GM18508 (cell line): ENCODE measurements around the gene HOXC11.

Experiments used
- ATAC-seq: cut with Tn5 transposase; IDR thresholded peaks from one replicate; pipeline ENCODE4 v1.9.1; 2021; ENCODE audit warnings: moderate number of reproducible peaks; ENCODE audit not compliant: insufficient read depth, unreplicated experiment

HOXC11 gene

DNA sequence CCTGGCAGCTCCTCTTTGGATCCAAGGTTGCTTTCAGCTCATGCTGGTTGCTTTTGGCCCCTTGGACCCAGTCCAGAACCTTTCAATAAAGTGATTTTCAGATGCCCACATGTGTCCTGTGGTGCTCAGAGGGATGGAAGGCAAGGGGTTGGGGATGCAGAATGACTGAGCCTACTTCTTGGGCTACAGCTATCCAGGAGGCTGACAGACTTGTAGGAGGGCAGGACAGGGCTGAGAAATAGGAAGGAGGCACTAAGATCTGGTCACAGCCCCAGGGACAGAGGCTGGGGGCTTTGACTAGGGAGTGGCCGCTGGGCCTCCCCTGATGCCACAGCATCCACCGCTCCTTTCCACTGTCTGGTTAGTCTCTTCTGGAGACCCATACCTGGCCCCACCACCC, 1.2 kb upstream of the HOXC11 start:
- no peak for ATAC-seq

- ATAC-seq, result no peak
Measured at GRCh38 chr12:53972152-53972702, 699 bp upstream of the HOXC11 start.

DNA sequence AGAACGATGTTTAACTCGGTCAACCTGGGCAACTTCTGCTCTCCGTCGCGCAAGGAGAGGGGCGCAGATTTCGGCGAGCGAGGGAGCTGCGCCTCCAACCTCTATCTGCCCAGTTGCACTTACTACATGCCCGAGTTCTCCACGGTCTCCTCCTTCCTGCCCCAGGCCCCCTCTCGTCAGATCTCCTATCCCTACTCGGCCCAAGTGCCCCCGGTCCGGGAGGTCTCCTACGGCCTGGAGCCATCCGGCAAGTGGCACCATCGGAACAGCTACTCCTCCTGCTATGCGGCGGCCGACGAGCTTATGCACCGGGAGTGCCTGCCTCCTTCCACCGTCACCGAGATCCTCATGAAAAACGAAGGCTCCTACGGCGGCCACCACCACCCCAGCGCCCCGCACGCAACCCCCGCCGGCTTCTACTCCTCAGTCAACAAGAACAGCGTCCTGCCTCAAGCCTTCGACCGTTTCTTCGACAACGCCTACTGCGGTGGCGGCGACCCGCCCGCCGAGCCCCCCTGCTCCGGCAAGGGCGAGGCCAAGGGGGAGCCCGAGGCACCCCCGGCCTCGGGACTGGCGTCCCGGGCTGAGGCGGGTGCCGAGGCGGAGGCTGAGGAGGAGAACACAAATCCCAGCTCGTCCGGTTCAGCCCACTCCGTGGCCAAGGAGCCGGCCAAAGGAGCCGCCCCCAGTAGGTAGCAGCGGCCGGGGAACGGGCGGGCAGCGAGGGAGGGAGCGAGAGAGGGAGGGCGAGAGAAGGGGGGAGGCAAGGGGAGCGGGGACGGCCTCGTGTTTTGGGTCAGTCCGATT, 513 bp downstream of the HOXC11 start:
- ATAC-seq, result no peak

DNA sequence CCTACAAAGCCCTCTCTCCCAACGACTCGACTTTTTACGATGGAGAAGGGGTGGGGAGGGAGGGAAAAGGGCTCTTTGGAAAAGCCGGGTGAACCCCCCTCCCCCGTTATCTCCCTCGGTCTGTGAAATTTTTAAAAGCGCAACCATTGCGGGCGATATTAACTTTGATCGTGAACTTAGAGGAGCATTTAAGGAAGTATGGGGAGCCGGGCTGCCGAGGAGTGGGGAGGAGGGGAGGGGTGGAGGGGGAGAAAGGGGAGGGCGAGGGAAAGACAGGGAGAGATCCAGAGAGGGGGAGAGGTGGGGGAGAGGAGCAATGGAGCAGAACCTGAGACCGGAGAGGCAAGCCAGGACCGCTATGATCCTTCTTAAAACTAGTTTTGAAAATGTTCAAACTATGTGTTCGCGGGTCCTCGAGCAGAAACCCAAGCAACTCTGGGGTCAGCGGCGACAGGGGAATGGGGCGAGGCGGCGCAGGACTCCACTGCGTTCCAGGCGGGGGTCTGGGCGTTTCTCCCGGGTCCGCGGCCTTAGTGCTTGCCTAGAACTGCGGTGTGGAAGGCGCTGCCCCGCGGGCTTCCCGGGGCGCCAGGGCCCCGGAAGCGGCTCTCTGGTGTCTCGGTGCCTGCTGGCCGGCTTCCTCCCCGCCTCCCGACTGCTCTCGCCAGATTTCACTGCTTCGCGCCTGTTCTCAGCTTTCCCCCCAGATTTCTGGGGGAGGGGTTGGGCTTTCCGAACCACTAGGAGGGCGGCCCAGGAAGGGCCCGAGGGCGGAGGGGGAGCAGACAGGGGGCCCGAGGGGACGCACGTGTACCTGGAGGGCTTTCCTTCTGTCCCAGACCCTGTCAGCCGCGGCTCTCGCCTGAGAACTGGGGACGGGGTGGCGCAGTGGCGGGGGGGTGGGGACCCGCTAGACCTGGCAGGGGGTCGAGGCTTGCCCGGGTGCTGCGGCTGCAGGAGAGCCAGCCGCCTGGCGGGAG, 1.4 kb downstream of the HOXC11 start, which contains the start of gene HOTAIR:
Gene HOTAIR (minus strand): TSS at position 871 of the 980 bp plus-strand sequence.
- no peak for ATAC-seq

- no peak for ATAC-seq
Measured at GRCh38 chr12:53975064-53975471, 2.1 kb downstream of the HOXC11 start.

GRCh38 chr12:53975479-53976152, 2.7 kb downstream of the HOXC11 start:
- no peak for ATAC-seq

DNA sequence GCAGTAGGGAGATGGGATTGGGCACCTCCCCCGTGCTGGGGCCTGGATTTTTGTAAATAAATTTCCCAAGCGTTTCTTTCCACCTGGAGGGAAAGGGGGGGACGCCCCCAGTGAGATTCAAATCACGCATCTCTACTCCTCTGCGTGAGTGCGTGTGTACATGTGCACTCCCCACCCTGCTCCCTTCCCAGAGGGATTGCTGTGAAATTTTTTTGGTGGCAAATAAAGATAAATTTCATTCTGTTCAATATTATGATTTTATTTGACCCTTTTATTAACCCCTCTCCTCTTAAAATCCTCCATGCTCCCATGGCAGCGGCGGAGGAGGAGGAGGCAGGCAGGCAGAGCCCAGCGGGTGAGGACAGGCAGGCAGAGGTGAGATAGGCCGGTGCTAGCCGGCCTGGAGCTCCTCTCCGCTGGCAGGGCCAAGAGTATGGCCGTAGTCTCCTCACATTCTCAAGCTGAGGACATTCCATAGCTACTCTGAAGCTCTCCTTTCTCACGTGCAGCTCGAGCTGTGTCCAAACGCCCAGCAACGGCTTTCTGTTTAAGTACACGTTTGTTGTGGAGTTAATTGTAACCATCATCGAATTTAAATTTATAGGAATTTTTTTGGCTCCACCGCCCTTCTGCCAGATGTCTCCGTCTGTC, 3.4 kb downstream of the HOXC11 start:
- no peak for ATAC-seq

GRCh38 chr12:53976823-53977595, 4.1 kb downstream of the HOXC11 start:
- ATAC-seq, result no peak

DNA sequence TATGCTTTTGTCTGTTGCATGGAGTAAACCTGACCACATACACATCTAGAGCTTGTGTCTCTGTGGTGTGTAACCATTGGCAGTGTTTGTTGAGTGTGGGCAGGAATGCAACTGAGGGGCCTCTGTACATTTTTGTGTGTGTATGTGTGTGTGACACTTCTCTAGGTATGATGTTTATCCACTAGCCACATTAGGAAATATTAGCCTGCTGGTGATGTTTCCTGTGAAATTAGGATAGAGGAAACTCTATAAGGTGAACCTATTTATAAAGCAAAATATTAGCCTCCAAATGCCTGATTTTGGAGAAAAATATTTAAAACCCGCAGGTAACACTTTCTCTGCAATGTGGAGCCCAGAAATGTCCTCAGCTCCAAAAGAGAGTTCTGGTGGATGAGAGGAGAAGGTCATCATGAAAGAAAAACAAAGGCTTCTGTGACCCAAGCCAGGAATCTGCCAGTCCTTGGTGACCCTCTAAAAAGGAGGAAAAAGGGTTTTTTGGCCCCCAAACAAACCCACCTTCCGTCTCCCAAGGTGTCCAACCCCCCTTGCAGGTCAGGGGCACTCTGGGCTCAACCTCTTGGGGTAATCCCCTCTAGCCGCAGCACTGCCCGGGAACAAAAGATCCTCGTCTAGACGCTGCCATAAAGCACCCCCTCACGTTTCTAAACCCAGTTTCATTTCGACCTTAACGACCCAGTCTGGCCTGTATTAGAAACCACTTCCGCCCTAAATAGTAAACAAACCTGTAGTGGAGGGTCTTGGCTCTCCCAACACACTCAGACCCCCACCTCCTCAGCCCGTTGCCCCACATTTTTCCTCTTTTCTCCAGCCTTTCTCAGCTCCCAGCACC, 4.9 kb downstream of the HOXC11 start:
- no peak for ATAC-seq

GRCh38 chr12:53978477-53979356, 5.8 kb downstream of the HOXC11 start:
- ATAC-seq, result no peak

GRCh38 chr12:53980104-53980801, 7.3 kb downstream of the HOXC11 start:
- no peak for ATAC-seq

DNA sequence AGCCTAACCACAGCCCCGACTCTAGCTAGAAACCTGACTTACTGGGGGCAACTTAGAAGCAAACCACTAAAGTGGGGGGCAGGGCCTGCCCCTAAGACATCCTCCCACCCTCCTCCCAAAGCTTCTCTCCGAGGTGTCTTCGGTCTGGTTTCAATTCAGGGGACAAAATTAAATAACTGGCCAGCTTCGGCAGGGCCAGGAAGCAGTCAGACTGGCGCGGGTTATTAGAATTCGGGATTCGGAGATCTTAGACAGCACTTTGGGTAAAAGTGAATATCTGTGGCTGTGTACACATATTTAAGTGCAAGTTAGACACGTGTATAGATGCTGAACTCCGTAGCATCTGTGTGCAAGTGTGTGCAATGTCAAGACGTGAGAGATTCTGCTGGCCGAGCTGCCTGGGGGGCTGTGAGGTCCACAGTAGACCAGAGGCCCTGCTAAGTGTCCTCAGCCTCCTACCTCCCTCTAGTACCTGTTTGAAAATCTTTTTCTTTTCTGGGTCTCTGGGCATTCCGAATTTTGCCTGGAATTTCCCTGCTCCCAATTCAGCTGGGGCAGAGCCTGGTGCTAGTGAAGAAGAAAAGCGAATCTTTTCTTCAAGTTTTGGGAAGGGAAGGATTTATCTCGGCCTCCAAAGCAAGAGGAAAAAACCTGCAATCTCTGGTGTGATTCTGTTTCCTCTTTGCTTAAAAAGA, 8.0 kb downstream of the HOXC11 start:
- no peak for ATAC-seq

GRCh38 chr12:53981634-53982565, 9.0 kb downstream of the HOXC11 start:
- no peak for ATAC-seq

DNA sequence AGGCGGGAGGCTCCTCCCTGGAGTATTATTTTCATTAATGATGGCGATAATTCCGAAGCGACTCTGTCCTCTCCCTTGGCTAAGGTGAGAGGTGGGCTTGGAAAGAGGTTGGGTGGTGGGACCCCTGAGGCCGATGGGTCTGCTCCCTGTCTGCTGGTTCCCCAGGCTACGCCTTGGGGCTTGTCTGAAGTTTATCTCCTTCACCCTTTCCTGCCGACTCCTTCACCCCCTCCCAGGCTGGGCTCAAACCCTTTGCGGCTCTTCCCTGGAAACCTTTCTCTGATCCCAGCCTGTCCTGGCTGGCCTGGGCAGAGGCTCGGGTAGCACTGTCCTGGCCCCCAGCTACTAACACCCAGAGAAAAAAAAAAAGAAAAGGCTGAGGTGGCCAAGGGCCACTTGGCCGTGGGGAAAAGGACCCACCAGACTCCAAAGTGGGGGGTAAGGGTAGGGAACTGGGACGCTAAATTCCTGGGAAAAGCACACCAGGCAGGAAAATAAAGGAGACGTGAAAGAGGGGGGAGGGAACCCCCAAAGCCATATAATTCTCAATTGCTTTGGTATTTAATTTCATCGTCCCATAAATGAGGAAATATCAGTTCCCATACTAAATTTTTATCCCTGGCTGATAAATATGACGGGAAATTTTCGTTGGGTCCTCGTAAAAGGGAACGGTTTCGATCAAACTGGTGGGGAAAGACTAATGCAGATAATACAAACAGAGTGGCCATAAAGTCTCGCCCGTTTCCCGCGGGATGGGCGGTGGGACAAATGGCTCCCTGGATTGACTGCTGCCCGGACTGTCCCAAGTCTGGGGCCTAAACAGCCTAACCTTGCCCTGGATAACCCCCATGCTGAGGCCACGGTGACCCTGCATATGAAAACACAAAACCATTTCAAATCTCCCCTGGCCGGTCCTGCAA, 10.0 kb downstream of the HOXC11 start:
- no peak for ATAC-seq
